ENCODE data around the gene SLC30A10.

- TF ChIP-seq CTCF (conservative IDR thresholded peaks at IDR 0.05; ENCODE audit: low read length) (no peak), EZH2phosphoT487 (IDR thresholded peaks at IDR 0.05; ENCODE audit: borderline replicate concordance, low read depth, low read length) (no peak)
Observed at GRCh38 chr1:219902951-219903350, 25.4 kb downstream of the SLC30A10 start.

All from OCI-LY7 (cell line).